Osteocyte (in vitro differentiated cells): ENCODE results near the gene SUPT5H. TPM values are rescaled to one million over a fixed set of nuclear protein-coding genes. Genes with fewer than 3 reads are reported as not detected.
A peak's percentile ranks its signal among the peaks of the same experiment; 100 is the strongest.
"Not testable (repeated sequence)": the region's sequence is repeated elsewhere in the genome, so short reads cannot be mapped to it uniquely, and the experiment has no call there.

Experiments
- DNase-seq: peaks from one replicate; pipeline ENCODE4 v3.0.0; 2021; ENCODE audit warnings: mixed read lengths; ENCODE audit not compliant: unreplicated experiment; ENCODE audit errors: extremely low spot score
- H3K27ac Mint-ChIP-seq: one replicate; pipeline ENCODE4 v1.8.0; 2021; ENCODE audit warnings: mild to moderate bottlenecking, mixed read lengths; ENCODE audit not compliant: unreplicated experiment
- H3K27me3 Mint-ChIP-seq: one replicate; pipeline ENCODE4 v1.8.0; 2021; ENCODE audit warnings: mixed read lengths; ENCODE audit not compliant: unreplicated experiment
- H3K36me3 Mint-ChIP-seq: one replicate; pipeline ENCODE4 v1.8.0; 2021; ENCODE audit warnings: mixed read lengths; ENCODE audit not compliant: unreplicated experiment
- H3K4me1 Mint-ChIP-seq: one replicate; pipeline ENCODE4 v1.8.0; 2021; ENCODE audit warnings: mixed read lengths; ENCODE audit not compliant: unreplicated experiment
- H3K4me3 Mint-ChIP-seq: one replicate; pipeline ENCODE4 v1.8.0; 2021; ENCODE audit warnings: mild to moderate bottlenecking, moderate library complexity, mixed read lengths; ENCODE audit not compliant: unreplicated experiment
- H3K9me3 Mint-ChIP-seq: one replicate; pipeline ENCODE4 v1.8.0; 2021; ENCODE audit warnings: mixed read lengths; ENCODE audit not compliant: unreplicated experiment
- CTCF ChIP-seq: fragments of 200-600 bp; sonication (generic); IDR thresholded peaks from 2 replicates; pipeline ENCODE4 v1.5.0; 2021; ENCODE audit warnings: antibody characterized with exemption, mild to moderate bottlenecking, moderate library complexity
- total RNA-seq: library from RNA; stranded (reverse); gene quantifications from 2 replicates; pipeline ENCODE4 v1.2.1, GENCODE V29; 2021

The SUPT5H gene
- total RNA-seq, 1 donor from 2014 or later, result 130 TPM

- Mint-ChIP-seq H3K27me3 (no peaks in the 10 kb centered on the region), H3K9me3 (no peaks in the 10 kb centered on the region), H3K27ac (peak overlapping the region; percentile 98), H3K4me3 (peak overlapping the region; percentile 96), H3K36me3 (peaks cover 16% of the 10 kb centered on the region), H3K4me1 (peaks cover 49% of the 10 kb centered on the region)
- TF ChIP-seq CTCF, result no peak
- no peak for DNase-seq
Measured at GRCh38 chr19:39444598-39445195, 685 bp upstream of the SUPT5H start.

DNA sequence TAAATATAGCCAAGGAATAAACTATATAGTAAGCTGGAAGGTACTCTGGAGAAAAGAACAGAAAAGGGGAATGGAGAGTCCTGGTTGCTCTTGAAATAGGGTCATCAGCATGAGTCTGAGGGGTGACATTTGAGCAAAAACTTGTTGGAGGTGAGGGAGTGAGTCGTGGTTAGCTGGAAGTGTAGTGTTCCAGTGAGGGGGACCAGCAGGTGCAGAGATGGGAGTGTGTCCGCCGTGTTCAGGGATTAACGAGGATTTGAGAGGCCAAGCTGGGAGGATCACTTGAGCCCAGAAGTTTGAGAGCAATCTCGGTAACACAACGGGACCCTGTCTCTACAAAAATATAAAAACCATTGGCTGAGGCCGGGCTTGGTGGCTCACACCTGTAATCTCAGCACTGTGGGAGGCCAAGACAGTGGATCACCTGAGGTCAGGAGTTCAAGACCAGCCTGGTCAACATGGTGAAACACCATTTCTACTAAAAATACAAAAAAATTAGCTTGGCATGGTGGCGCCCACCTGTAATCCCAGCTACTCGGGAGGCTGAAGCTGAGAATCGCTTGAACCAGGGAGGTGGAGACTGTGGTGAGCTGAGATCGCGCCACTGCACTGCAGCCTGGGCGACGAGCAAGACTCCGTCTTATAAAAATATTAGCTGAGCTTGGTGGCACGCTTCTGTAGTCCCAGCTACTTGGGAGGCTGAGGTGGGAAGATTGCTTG is 1.1 kb downstream of the SUPT5H start:
- DNase-seq, result no peak
- no peak for TF ChIP-seq CTCF
- Mint-ChIP-seq H3K27me3 (no peaks in the 10 kb centered on the region), H3K36me3 (peaks cover 21% of the 10 kb centered on the region), H3K4me1 (peaks cover 41% of the 10 kb centered on the region), H3K4me3 (peak overlapping the region; percentile 96), H3K27ac (peak overlapping the region; percentile 98), H3K9me3 (no peaks in the 10 kb centered on the region)

DNA sequence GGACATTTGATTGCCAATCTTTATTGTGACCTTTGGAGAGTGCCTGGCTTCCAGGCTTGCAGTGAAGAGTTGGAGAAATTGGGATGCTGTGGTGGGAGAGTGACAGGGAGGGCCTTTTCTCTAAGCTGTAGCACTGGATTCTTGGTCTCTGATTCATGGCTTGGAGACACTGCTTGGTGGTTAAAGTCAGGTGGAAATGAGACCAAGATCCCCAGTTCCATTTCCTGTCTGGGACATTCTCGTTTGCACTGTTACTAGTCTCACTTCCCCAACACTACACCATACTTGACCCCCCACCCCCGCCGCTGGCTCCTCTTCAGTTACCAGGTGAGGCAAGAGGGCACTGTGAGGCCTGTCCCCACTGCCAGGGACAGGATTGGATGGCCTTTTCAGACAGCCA is 2.9 kb downstream of the SUPT5H start:
- no peaks in the 10 kb centered on the region for H3K27me3 Mint-ChIP-seq
- peaks cover 41% of the 10 kb centered on the region for H3K4me1 Mint-ChIP-seq
- peak overlapping the region; percentile 41 for H3K27ac Mint-ChIP-seq
- H3K9me3 Mint-ChIP-seq, result no peaks in the 10 kb centered on the region
- H3K36me3 Mint-ChIP-seq, result peaks cover 35% of the 10 kb centered on the region
- peak overlapping the region; percentile 3 for H3K4me3 Mint-ChIP-seq
- no peak for TF ChIP-seq CTCF
- no peak for DNase-seq

DNA sequence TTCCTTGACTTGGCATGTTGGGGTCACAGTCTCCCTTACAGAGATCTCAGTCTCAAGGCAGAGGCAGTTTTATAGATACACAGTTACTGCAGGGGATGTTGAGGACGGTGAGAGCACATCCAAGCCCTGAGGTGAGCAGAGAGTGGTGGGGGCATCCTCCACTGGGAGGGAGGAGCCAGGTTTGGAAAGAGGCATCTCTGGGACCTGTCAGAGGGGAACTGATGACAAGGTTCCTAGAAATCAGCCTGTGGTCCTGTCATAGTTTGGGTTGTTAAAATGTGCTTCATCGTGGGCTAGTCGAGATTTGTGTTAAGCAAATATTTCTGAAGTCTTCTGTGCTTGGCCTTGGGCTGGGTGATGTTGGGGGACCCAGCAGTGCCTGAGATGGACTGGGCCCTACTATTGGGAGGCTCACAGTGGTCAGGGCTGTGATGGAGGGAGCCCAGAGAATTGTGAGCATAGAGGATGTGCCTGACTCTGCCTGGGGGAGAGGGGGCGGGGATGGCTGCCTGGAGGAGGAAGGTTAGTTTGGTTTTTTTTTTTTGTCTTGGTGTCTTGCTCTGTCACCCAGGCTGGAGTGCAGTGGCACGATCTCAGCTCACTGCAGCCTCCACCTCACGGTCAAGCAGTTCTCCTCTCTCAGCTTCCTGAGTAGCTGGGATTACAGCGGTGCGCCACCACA is 3.9 kb downstream of the SUPT5H start:
- DNase-seq, result no peak
- Mint-ChIP-seq H3K4me1 (peaks cover 39% of the 10 kb centered on the region), H3K36me3 (peaks cover 39% of the 10 kb centered on the region), H3K4me3 (no peak overlapping the region), H3K27ac (no peak overlapping the region), H3K27me3 (no peaks in the 10 kb centered on the region), H3K9me3 (no peaks in the 10 kb centered on the region)
- TF ChIP-seq CTCF, result no peak

GRCh38 chr19:39451257-39451656 is 5.9 kb downstream of the SUPT5H start:
- not testable (repeated sequence) for H3K27me3 Mint-ChIP-seq, H3K4me3 Mint-ChIP-seq, H3K27ac Mint-ChIP-seq, H3K9me3 Mint-ChIP-seq, DNase-seq
- peaks cover 24% of the 10 kb centered on the region for H3K4me1 Mint-ChIP-seq
- H3K36me3 Mint-ChIP-seq, result peaks cover 40% of the 10 kb centered on the region
